Heart right ventricle (tissue), 16 donors: ENCODE data around the gene OMP. TPM values are rescaled to one million over a fixed set of nuclear protein-coding genes. Genes with fewer than 3 reads are reported as not detected.

Source experiments
- ATAC-seq, 8 donors: fragments of 200-7000 bp; cut with Tn5 transposase; one replicate each; pipeline ENCODE4 v1.9.1; 2020; ENCODE audit warnings: mild to moderate bottlenecking in 8 of 8, moderate library complexity in 8 of 8, moderate number of reproducible peaks in 1 of 8
- DNase-seq, 2 donors: peaks; one replicate each; pipeline ENCODE4 v3.0.0-alpha.2; 2020
- H3K27ac ChIP-seq, 10 donors: fragments of 200-600 bp; sonication (generic) in 2 of 10; one replicate each; pipeline versions ENCODE4 v1.5.0 to v1.8.0; 2020 to 2022; ENCODE audit warnings: mild to moderate bottlenecking in 3 of 10
- H3K27me3 ChIP-seq, 7 donors: fragments of 200-600 bp; one replicate each; pipeline ENCODE4 v1.8.0; 2021 to 2022; ENCODE audit warnings: mild to moderate bottlenecking in 2 of 7
- H3K36me3 ChIP-seq, 9 donors: fragments of 200-600 bp; sonication (generic) in 1 of 9; one replicate each; pipeline versions ENCODE4 v1.5.0 to v1.8.0; 2020 to 2022; ENCODE audit warnings: mild to moderate bottlenecking in 2 of 9
- H3K4me1 ChIP-seq, 9 donors: fragments of 200-600 bp; sonication (generic) in 1 of 9; one replicate each; pipeline versions ENCODE4 v1.5.0 to v1.8.0; 2020 to 2022; ENCODE audit warnings: mild to moderate bottlenecking in 4 of 9
- H3K4me3 ChIP-seq, 10 donors: fragments of 200-600 bp; sonication (generic) in 2 of 10; one replicate each; pipeline versions ENCODE4 v1.5.0 to v1.8.0; 2020 to 2022; ENCODE audit warnings: mild to moderate bottlenecking in 7 of 10, moderate library complexity in 2 of 10
- H3K9me3 ChIP-seq, 11 donors: fragments of 200-600 bp in 10 of 11; sonication (generic) in 2 of 11; one replicate each; pipeline versions ENCODE4 v1.5.0 to v1.8.0; 2013 to 2022; ENCODE audit warnings: mild to moderate bottlenecking in 2 of 11, control low read depth in 1 of 11, moderate library complexity in 1 of 11
- WGBS, 2 donors: extraction: QIAGEN DNeasy Blood & Tissue Kit; methylation state at CpG; one replicate each; pipeline ENCODE4 v1.1.7; 2013; ENCODE audit warnings: inconsistent platforms in 1 of 2; 5-methylcytosine and 5-hydroxymethylcytosine counted together
- intact Hi-C, 10 donors: fragments of 100-400 bp; cut with DNase I; formaldehyde crosslinking; loops; one replicate each; pipeline versions ENCODE4 v1.11.1 to v1.14.2; 2022
- polyA plus RNA-seq, 2 donors: library from polyadenylated mRNA; stranded (reverse); fragments of 200-250 nt; gene quantifications; one replicate each; pipeline ENCODE4 v1.2.3, GENCODE V29; 2013
- total RNA-seq, 10 donors: library from RNA; stranded (reverse); fragmentation: NEBNext Ultra II Directional in 3 of 10; extraction: Animal tissue kit (Norgen Biotek cat#: 25700) in 3 of 10; gene quantifications; one replicate each; pipeline versions ENCODE4 v1.2.1 to v1.2.4, GENCODE V29; 2021 to 2023
- TF ChIP-seq, protein P1 (sequence below), 9 donors: fragments of 200-600 bp; sonication (generic) in 2 of 9; IDR thresholded peaks; one replicate each; pipeline versions ENCODE4 v1.5.0 to v1.8.0; 2021 to 2022; ENCODE audit warnings: antibody characterized with exemption in 9 of 9, mild to moderate bottlenecking in 5 of 9, moderate library complexity in 1 of 9
- donor health status: Arrhythmogenic right ventricular cardiomyopathy.
- donor health status: ischemic (EF 13 %, LVEDD 7.1; RV severe dilation, severe dysfunction).
- donor health status: healthy with polysubstance abuse.
- donor health status: DM: no; HTN: yes; CAD: no.
- donor health status: DM: no; HTN: no; CAD: no.
- donor health status: ischemic (EF 25% LVEDD 6.9; RV normal size, moderate dysfunction).
- donor health status: ischemic (EF 25% LVEDD 5.7; RV mildly dilated, moderate dysfunction).
- donor health status: healthy.
- donor health status: DM: yes; HTN: yes; CAD: no.
- donor health status: Ischemic cardiomyopathy.
- donor health status: ischemic (EF 35%, LVEDD 5.7; RV mildly dilated, moderate dysfunction).
- donor health status: nonischemic (EF 11% LVEDD 7.7; RV severe dilation, severe dysfunction).
- donor health status: DM: yes; HTN: yes; CAD: no.
- donor health status: PGD.
- donor health status: ischemic (EF 29% LVEDD 5.4; RV normal size, mild dysfunction).
- donor health status: nonischemic (EF 23%, LVEDD 6.1; RV moderate dilation, normal function).

OMP gene
- total and polyA plus RNA-seq, 12 donors: 0.58 TPM; not detected in 11

GRCh38 chr11:77146261-77147035, 43.8 kb downstream of the OMP start:
- DNase-seq: peak in 1 of 2 donors; percentile 9
- WGBS, 2 donors: 89 to 91% methylated on average over 10 of the region's 10 CpGs
- ATAC-seq: no peak
- no peaks in the 10 kb centered on the region for H3K9me3 ChIP-seq
- no peak overlapping the region for H3K4me3 ChIP-seq
- intact Hi-C loops: no loop called here
- TF ChIP-seq, protein P1, sequence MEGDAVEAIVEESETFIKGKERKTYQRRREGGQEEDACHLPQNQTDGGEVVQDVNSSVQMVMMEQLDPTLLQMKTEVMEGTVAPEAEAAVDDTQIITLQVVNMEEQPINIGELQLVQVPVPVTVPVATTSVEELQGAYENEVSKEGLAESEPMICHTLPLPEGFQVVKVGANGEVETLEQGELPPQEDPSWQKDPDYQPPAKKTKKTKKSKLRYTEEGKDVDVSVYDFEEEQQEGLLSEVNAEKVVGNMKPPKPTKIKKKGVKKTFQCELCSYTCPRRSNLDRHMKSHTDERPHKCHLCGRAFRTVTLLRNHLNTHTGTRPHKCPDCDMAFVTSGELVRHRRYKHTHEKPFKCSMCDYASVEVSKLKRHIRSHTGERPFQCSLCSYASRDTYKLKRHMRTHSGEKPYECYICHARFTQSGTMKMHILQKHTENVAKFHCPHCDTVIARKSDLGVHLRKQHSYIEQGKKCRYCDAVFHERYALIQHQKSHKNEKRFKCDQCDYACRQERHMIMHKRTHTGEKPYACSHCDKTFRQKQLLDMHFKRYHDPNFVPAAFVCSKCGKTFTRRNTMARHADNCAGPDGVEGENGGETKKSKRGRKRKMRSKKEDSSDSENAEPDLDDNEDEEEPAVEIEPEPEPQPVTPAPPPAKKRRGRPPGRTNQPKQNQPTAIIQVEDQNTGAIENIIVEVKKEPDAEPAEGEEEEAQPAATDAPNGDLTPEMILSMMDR (IDR thresholded peaks at IDR 0.05): no peak
- H3K27me3 ChIP-seq: peaks cover 0 to 10% (median 0%) of the 10 kb centered on the region in 7 donors
- H3K36me3 ChIP-seq: no peaks in the 10 kb centered on the region
- no peak overlapping the region for H3K27ac ChIP-seq
- H3K4me1 ChIP-seq: peaks cover 0 to 11% (median 0%) of the 10 kb centered on the region in 9 donors

DNA sequence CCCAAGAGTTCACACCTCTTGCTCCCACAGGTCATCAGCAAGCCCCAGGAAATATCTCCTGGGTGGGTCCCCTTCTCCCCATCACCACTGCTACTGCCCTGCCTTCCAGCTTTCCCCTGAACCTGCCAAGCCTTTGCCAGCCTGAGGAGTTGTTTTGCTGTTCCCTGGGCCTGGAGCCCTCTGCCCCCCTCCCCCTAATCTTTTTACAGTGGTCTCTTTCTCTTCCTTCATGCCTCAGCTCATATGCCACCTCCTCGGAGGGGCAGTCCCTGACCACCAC, 44.3 kb downstream of the OMP start:
- no peak for DNase-seq
- intact Hi-C loops: no loop called here
- WGBS, 2 donors: 92 to 95% methylated on average over 1 of the region's 1 CpG

GRCh38 chr11:77147668-77148321, 45.2 kb downstream of the OMP start:
- no peak overlapping the region for H3K27ac ChIP-seq
- intact Hi-C loops: no loop called here
- peaks cover 0 to 10% (median 0%) of the 10 kb centered on the region in 7 donors for H3K27me3 ChIP-seq
- peaks cover 0 to 23% (median 3%) of the 10 kb centered on the region in 9 donors for H3K4me1 ChIP-seq
- DNase-seq (no peak), ATAC-seq (peak in 4 of 8 donors; percentile 6 to 29 (median 16))
- peak overlapping the region in 6 of 10 donors; percentile 13 to 38 (median 23) for H3K4me3 ChIP-seq
- 16 to 28% methylated on average over 45 to 47 of the region's 47 CpGs for WGBS, 2 donors
- no peaks in the 10 kb centered on the region for H3K36me3 ChIP-seq
- TF ChIP-seq, protein P1 (IDR thresholded peaks at IDR 0.05): no peak
- H3K9me3 ChIP-seq: no peaks in the 10 kb centered on the region

More for the DNA sequence above, 44.3 kb downstream of the OMP start:
- Histone ChIP-seq H3K36me3 (no peaks in the 10 kb centered on the region), H3K27me3 (peaks cover 0 to 10% (median 0%) of the 10 kb centered on the region in 7 donors), H3K9me3 (no peaks in the 10 kb centered on the region), H3K27ac (no peak overlapping the region), H3K4me3 (no peak overlapping the region), H3K4me1 (peaks cover 0 to 17% (median 0%) of the 10 kb centered on the region in 9 donors)
- no peak for ATAC-seq
- TF ChIP-seq, protein P1 (IDR thresholded peaks at IDR 0.05): no peak

- DNase-seq: no peak
- 93 to 96% methylated on average over 8 of the region's 8 CpGs for WGBS, 2 donors
These were observed 46.5 kb downstream of the OMP start for GRCh38 chr11:77148963-77149715.

More at GRCh38 chr11:77148963-77149715, 46.5 kb downstream of the OMP start:
- Histone ChIP-seq H3K27me3 (peaks cover 0 to 10% (median 0%) of the 10 kb centered on the region in 7 donors), H3K36me3 (no peaks in the 10 kb centered on the region), H3K9me3 (no peaks in the 10 kb centered on the region), H3K27ac (no peak overlapping the region), H3K4me1 (peaks cover 0 to 33% (median 15%) of the 10 kb centered on the region in 9 donors), H3K4me3 (no peak overlapping the region)
- no peak for ATAC-seq
- intact Hi-C loops: no loop called here
- TF ChIP-seq, protein P1 (IDR thresholded peaks at IDR 0.05): no peak
